ENCODE results near the gene LRATD1.

DNA sequence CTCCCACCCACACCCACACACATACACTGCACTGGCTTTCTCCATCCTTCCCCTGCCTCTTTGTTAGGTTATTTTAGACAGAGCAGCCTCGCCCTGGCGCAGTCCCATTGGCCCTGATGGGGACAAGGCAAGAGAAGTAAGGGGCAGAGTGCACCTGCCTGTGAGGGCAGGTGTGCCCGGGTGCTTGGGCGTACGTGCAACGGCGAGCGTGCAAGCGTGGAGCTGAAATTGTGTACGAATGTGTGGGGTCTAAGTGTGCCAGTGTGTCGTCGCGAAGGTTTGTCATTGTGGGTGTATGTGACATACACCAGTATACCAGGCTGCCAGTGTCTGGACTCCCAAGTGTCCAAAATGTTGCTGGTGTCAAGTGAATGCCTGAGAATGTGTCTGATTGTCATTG, 544 bp downstream of the LRATD1 start:
- TF ChIP-seq POLR2A (IDR thresholded peaks at IDR 0.05) (no peak), EP300 (IDR thresholded peaks at IDR 0.05) (no peak)
- TF ChIP-seq, protein P1, sequence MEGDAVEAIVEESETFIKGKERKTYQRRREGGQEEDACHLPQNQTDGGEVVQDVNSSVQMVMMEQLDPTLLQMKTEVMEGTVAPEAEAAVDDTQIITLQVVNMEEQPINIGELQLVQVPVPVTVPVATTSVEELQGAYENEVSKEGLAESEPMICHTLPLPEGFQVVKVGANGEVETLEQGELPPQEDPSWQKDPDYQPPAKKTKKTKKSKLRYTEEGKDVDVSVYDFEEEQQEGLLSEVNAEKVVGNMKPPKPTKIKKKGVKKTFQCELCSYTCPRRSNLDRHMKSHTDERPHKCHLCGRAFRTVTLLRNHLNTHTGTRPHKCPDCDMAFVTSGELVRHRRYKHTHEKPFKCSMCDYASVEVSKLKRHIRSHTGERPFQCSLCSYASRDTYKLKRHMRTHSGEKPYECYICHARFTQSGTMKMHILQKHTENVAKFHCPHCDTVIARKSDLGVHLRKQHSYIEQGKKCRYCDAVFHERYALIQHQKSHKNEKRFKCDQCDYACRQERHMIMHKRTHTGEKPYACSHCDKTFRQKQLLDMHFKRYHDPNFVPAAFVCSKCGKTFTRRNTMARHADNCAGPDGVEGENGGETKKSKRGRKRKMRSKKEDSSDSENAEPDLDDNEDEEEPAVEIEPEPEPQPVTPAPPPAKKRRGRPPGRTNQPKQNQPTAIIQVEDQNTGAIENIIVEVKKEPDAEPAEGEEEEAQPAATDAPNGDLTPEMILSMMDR (IDR thresholded peaks at IDR 0.05): no peak

Measured in suprapubic skin (tissue), 3 donors.